K562 (cell line): ENCODE data around the gene SNIP1. TPM values are rescaled to one million over a fixed set of nuclear protein-coding genes. Genes with fewer than 3 reads are reported as not detected.

Source experiments
- BRF2 ChIP-seq: IDR thresholded peaks from 3 replicates; pipeline ENCODE4 v1.6.1; 2011; ENCODE audit warnings: borderline replicate concordance, mild to moderate bottlenecking; ENCODE audit not compliant: insufficient read length, insufficient read depth
- CREB3L1 ChIP-seq: fragments of 450-650 bp; IDR thresholded peaks from 2 replicates; pipeline ENCODE4 v1.6.1; 2014; ENCODE audit warnings: low read depth, mild to moderate bottlenecking, moderate library complexity, borderline replicate concordance
- CSDE1 ChIP-seq, 2 experiments: fragments of 450-650 bp; IDR thresholded peaks; 2 replicates each; pipeline ENCODE4 v1.6.1; 2016; ENCODE audit warnings: mild to moderate bottlenecking in 1 of 2
- DPF2 ChIP-seq: fragments of 450-650 bp; IDR thresholded peaks from 2 replicates; pipeline ENCODE4 v1.6.1; 2016
- FOXJ3 ChIP-seq: sonication (generic); formaldehyde crosslinking; IDR thresholded peaks from 2 replicates; pipeline ENCODE4 v1.4.0; 2020; ENCODE audit warnings: mild to moderate bottlenecking, missing genetic modification reagents
- MXI1 ChIP-seq: IDR thresholded peaks from 2 replicates; pipeline ENCODE4 v1.6.1; 2011; ENCODE audit warnings: low read depth, mild to moderate bottlenecking, improper control_type of control experiment, low read length
- NRF1 ChIP-seq, 2 experiments: fragments of 450-650 bp; IDR thresholded peaks in 1 of 2; conservative IDR thresholded peaks in 1 of 2; 2 replicates each; pipeline ENCODE4 v1.6.1; 2014; ENCODE audit warnings: mild to moderate bottlenecking in 2 of 2
- PKNOX1 ChIP-seq: fragments of 450-650 bp; IDR thresholded peaks from 2 replicates; pipeline ENCODE4 v1.6.1; 2016
- POLR2G ChIP-seq: fragments of 200-400 bp; formaldehyde crosslinking; IDR thresholded peaks from 2 replicates; pipeline ENCODE4 v1.6.1; 2017; ENCODE audit warnings: low read depth, mild to moderate bottlenecking, antibody characterized with exemption, low read length, moderate library complexity
- SOX6 ChIP-seq: fragments of 450-650 bp; IDR thresholded peaks from 2 replicates; pipeline ENCODE4 v1.6.1; 2014; ENCODE audit warnings: mild to moderate bottlenecking
- SP1 ChIP-seq: sonication (generic); formaldehyde crosslinking; IDR thresholded peaks from 2 replicates; pipeline ENCODE4 v1.8.1; 2022; ENCODE audit warnings: mild to moderate bottlenecking, missing genetic modification reagents
- SUPT5H ChIP-seq: fragments of 450-650 bp; IDR thresholded peaks from 2 replicates; pipeline ENCODE4 v1.6.1; 2016
- TBP ChIP-seq: optimal IDR thresholded peaks from 2 replicates; pipeline ENCODE3; 2011; ENCODE audit warnings: low read depth, low read length, improper control_type of control experiment
- TCF3 ChIP-seq: sonication (generic); formaldehyde crosslinking; IDR thresholded peaks from 2 replicates; pipeline ENCODE4 v1.4.0; 2020; ENCODE audit warnings: mild to moderate bottlenecking, missing genetic modification reagents
- YY1 ChIP-seq, 3 experiments: IDR thresholded peaks; 2 replicates each; pipeline ENCODE4 v1.6.1; 2011; ENCODE audit warnings: low read length in 2 of 3, mild to moderate bottlenecking in 2 of 3, moderate library complexity in 2 of 3, borderline replicate concordance in 1 of 3, control low read depth in 1 of 3, low read depth in 1 of 3; ENCODE audit not compliant: insufficient read depth in 3 of 3, insufficient replicate concordance in 2 of 3, control insufficient read depth in 1 of 3, insufficient read length in 1 of 3; ENCODE audit errors: extremely low read depth in 1 of 3
- ZFP91 ChIP-seq: sonication (generic); formaldehyde crosslinking; IDR thresholded peaks from 2 replicates; pipeline ENCODE4 v1.8.0; 2022; ENCODE audit warnings: mild to moderate bottlenecking, missing genetic modification reagents
- ZKSCAN1 ChIP-seq: fragments of 150-350 bp; IDR thresholded peaks from 2 replicates; pipeline ENCODE4 v1.6.1; 2016; ENCODE audit warnings: low read depth, low read length
- polyA plus RNA-seq, 8 experiments: library from polyadenylated mRNA; depleted of rRNA in 4 of 8; stranded (reverse) in 5 of 8; unstranded in 3 of 8; fragments of >200 nt; fragmentation: Nextera tagmentation in 2 of 8; fragmentation: Illumina TruSeq in 1 of 8; extraction: Ambion mirVana in 2 of 8; extraction: Trizol in 1 of 8; gene quantifications; 2 replicates each; pipeline versions ENCODE4 v1.2.1 to v1.2.3, GENCODE V29; 2011 to 2014; ENCODE audit warnings: inconsistent platforms in 1 of 8, missing spikeins in 1 of 8
- total RNA-seq, 7 experiments: library from RNA; depleted of rRNA in 6 of 7; stranded (reverse); fragments of >200 nt in 6 of 7; fragmentation: Illumina TruSeq in 2 of 7; extraction: Trizol in 2 of 7; gene quantifications; 2 replicates each; pipeline versions ENCODE4 v1.2.1 to v1.2.3, GENCODE V29; 2011 to 2021; ENCODE audit warnings: low replicate concordance in 1 of 7

The SNIP1 gene
- total and polyA plus RNA-seq, 9 of the 15 experiments (the other 6 are each of a cell fraction or from before 2014, with no cell fraction given): 2.9 to 25.9 (median 14.6) TPM

GRCh38 chr1:37556712-37557196 is 2.7 kb upstream of the SNIP1 start, which contains the start of gene DNALI1 (continued):
- TF ChIP-seq ZFP91 (no peak), FOXJ3 (peak; percentile 65), TCF3 (CRISPR knock-in tag) (0 out of 2 replicates have a peak, but pooled peaks have one; percentile 4), SUPT5H (peak; percentile 48; the same call in 1 of the 2 replicates), NRF1 (conservative IDR thresholded peaks at IDR 0.05 in 1 of 2, IDR thresholded peaks at IDR 0.05 in 1 of 2) (peak; percentile 61 to 65), SOX6 (0 out of 2 replicates have a peak, but pooled peaks have one; percentile 6), MXI1 (peak; percentile 22; the same call in 1 of the 2 replicates), ZKSCAN1 (no peak), PKNOX1 (peak; percentile 23; the same call in 1 of the 2 replicates), DPF2 (peak; percentile 52; the same call in 1 of the 2 replicates), POLR2G (peak; percentile 41; the same call in 1 of the 2 replicates), YY1 (IDR thresholded peaks at IDR 0.05; ENCODE audit: borderline replicate concordance in 1 of 3, control insufficient read depth in 1 of 3, extremely low read depth in 1 of 3, insufficient read depth in 3 of 3, insufficient read length in 1 of 3, insufficient replicate concordance in 2 of 3, low read depth in 1 of 3, low read length in 2 of 3) (peak in 1 of 3 experiments; percentile 82), CREB3L1 (no peak), SP1 (CRISPR knock-in tag) (peak; percentile 36; the same call in 1 of the 2 replicates), BRF2 (no peak), CSDE1 (IDR thresholded peaks at IDR 0.05) (peak in 1 of 2 experiments; percentile 93; a peak in 2 of 4 replicates), TBP (peak; percentile 68)
